Measurements from ENCODE around the gene EDC4.
A peak's percentile ranks its signal among the peaks of the same experiment; 100 is the strongest.
"Not testable (repeated sequence)": the region's sequence is repeated elsewhere in the genome, so short reads cannot be mapped to it uniquely, and the experiment has no call there.

The EDC4 gene

DNA sequence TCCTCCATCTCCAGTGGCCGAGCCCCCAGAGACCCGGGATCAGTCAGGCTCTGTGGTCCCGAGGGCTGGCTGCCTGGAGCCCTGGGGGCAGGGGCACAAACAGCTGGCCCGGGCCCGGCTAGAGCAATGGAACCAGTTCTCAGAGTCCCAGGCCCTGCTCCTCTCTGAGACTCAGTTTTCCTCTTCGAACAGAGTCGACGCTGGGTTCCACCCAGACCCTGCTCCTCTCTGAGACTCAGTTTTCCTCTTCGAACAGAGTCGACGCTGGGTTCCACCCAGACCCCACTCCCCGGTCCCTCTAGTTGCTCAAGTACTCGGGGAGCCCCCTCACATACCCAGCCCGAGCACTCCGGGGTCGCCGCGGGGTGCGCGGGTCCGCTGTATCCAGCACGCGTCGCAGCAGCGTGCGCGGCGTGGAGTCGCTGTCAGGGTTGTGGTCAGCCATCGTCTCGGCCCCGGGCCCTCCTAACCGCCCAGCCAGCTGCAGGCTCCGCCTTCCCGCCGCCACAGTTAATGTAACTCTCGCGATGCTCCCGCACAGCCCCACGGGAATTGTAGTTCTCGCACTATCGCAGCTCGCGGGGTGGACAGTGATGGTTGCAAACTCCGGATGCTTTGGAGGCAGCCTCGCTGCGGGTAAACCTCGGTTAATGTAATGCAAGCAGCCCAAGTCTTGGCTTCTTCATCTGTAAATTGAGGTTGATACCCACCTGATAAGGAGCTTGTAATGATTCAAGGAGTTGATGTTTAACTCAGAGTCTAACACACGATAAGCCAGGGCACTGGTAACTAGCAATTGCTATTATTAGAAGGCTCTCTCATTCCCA lies 39.2 kb upstream of the EDC4 start:
- Histone ChIP-seq H3K9me3 (no peaks in the 10 kb centered on the region), H3K4me3 (ENCODE audit: low read depth, low read length) (peak overlapping the region; percentile 88), H3K27me3 (no peaks in the 10 kb centered on the region), H3K36me3 (peaks cover 23% of the 10 kb centered on the region), H3K4me1 (no peaks in the 10 kb centered on the region)
- TF ChIP-seq CTCF (IDR thresholded peaks at IDR 0.05; ENCODE audit: low read depth, low read length), result no peak
- peak; percentile 97 for DNase-seq

GRCh38 chr16:67834242-67834614 lies 38.6 kb upstream of the EDC4 start:
- no peaks in the 10 kb centered on the region for H3K9me3 ChIP-seq
- peak overlapping the region; percentile 88 for H3K4me3 ChIP-seq (ENCODE audit: low read depth, low read length)
- H3K36me3 ChIP-seq, result peaks cover 23% of the 10 kb centered on the region
- no peak for TF ChIP-seq CTCF (IDR thresholded peaks at IDR 0.05; ENCODE audit: low read depth, low read length)
- no peaks in the 10 kb centered on the region for H3K27me3 ChIP-seq
- no peak for DNase-seq
- no peaks in the 10 kb centered on the region for H3K4me1 ChIP-seq

- not testable (repeated sequence) for H3K4me3 ChIP-seq (ENCODE audit: low read depth, low read length); DNase-seq; H3K9me3 ChIP-seq; H3K36me3 ChIP-seq; H3K4me1 ChIP-seq; H3K27me3 ChIP-seq
Measured at GRCh38 chr16:67837190-67837589, 35.7 kb upstream of the EDC4 start.

- no peak for TF ChIP-seq CTCF (IDR thresholded peaks at IDR 0.05; ENCODE audit: low read depth, low read length)
- Histone ChIP-seq H3K9me3 (no peaks in the 10 kb centered on the region), H3K27me3 (no peaks in the 10 kb centered on the region), H3K36me3 (no peaks in the 10 kb centered on the region), H3K4me3 (ENCODE audit: low read depth, low read length) (no peak overlapping the region), H3K4me1 (no peaks in the 10 kb centered on the region)
- no peak for DNase-seq
Measured at GRCh38 chr16:67837811-67838210, 35.0 kb upstream of the EDC4 start.

- TF ChIP-seq CTCF (IDR thresholded peaks at IDR 0.05; ENCODE audit: low read depth, low read length), result no peak
- no peaks in the 10 kb centered on the region for H3K9me3 ChIP-seq
- DNase-seq, result no peak
- H3K36me3 ChIP-seq, result no peaks in the 10 kb centered on the region
- H3K4me1 ChIP-seq, result no peaks in the 10 kb centered on the region
- peak overlapping the region; percentile 92 for H3K4me3 ChIP-seq (ENCODE audit: low read depth, low read length)
- no peaks in the 10 kb centered on the region for H3K27me3 ChIP-seq
Measured at GRCh38 chr16:67841198-67841815, 31.5 kb upstream of the EDC4 start.

GRCh38 chr16:67841816-67842508 lies 30.9 kb upstream of the EDC4 start, which contains the start of gene THAP11:
TSS of gene THAP11 (plus strand) at chr16:67842320. CDS start at chr16:67842555, 235 bp downstream.
- peak; percentile 78 for TF ChIP-seq CTCF (IDR thresholded peaks at IDR 0.05; ENCODE audit: low read depth, low read length)
- peak; percentile 96 for DNase-seq
- Histone ChIP-seq H3K4me1 (no peaks in the 10 kb centered on the region), H3K4me3 (ENCODE audit: low read depth, low read length) (peak within 1 kb of the TSS; percentile 92), H3K27me3 (no peaks in the 10 kb centered on the region), H3K36me3 (no peaks in the 10 kb centered on the region), H3K9me3 (no peaks in the 10 kb centered on the region)

Measured in BE2C (cell line).